Loucy (cell line): ENCODE measurements around the gene FRRS1.

Source experiments
- EZH2phosphoT487 ChIP-seq: fragments of 200-600 bp; IDR thresholded peaks from 2 replicates; pipeline ENCODE4 v1.6.1; 2018; ENCODE audit warnings: antibody characterized with exemption, mild to moderate bottlenecking, moderate library complexity, borderline replicate concordance
- TF ChIP-seq, protein P1 (sequence below): fragments of 200-600 bp; sonication (generic); conservative IDR thresholded peaks from 2 replicates; pipeline ENCODE4 v1.5.1; 2014; ENCODE audit warnings: mild to moderate bottlenecking, antibody characterized with exemption, low read length

DNA sequence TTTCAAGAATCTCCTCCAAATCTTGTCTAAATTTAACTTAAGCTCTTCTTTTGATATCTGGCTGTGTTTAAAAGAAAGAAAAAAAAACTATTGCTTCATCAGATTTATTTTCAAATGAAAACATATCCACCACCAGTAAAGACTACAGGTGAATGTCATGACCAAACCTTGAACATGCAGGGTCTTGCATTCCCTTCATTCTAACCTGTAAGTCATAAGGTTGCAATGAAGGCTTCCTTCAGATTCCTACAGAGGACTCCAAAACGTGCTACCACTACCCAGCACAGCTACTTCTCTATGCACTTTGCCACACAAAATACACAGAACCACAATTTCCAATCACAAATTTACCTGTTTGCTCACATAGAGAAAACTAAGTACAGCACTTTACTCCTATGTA is 26.3 kb downstream of the FRRS1 start:
- TF ChIP-seq, protein P1, sequence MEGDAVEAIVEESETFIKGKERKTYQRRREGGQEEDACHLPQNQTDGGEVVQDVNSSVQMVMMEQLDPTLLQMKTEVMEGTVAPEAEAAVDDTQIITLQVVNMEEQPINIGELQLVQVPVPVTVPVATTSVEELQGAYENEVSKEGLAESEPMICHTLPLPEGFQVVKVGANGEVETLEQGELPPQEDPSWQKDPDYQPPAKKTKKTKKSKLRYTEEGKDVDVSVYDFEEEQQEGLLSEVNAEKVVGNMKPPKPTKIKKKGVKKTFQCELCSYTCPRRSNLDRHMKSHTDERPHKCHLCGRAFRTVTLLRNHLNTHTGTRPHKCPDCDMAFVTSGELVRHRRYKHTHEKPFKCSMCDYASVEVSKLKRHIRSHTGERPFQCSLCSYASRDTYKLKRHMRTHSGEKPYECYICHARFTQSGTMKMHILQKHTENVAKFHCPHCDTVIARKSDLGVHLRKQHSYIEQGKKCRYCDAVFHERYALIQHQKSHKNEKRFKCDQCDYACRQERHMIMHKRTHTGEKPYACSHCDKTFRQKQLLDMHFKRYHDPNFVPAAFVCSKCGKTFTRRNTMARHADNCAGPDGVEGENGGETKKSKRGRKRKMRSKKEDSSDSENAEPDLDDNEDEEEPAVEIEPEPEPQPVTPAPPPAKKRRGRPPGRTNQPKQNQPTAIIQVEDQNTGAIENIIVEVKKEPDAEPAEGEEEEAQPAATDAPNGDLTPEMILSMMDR: no peak
- TF ChIP-seq EZH2phosphoT487: no peak
